GM19452 (cell line): ENCODE results near the gene LMBR1.
A peak's percentile ranks its signal among the peaks of the same experiment; 100 is the strongest.
"Not testable (repeated sequence)": the region's sequence is repeated elsewhere in the genome, so short reads cannot be mapped to it uniquely, and the experiment has no call there.

Experiments
- ATAC-seq: cut with Tn5 transposase; IDR thresholded peaks from one replicate; pipeline ENCODE4 v1.9.1; 2021; ENCODE audit not compliant: unreplicated experiment

LMBR1 gene

GRCh38 chr7:156892821-156893706 is at the start of gene LMBR1:
TSS of gene LMBR1 (minus strand) at chr7:156893183. CDS start at chr7:156892993, 190 bp downstream.
- ATAC-seq, result peak; percentile 75

GRCh38 chr7:156942708-156943090 is 49.7 kb upstream of the LMBR1 start:
- no peak for ATAC-seq

- no peak for ATAC-seq
These were observed 48.6 kb upstream of the LMBR1 start for GRCh38 chr7:156941393-156942182.

- no peak for ATAC-seq
These were observed 47.6 kb upstream of the LMBR1 start for GRCh38 chr7:156940421-156941122.

GRCh38 chr7:156936766-156937165 is 43.8 kb upstream of the LMBR1 start:
- ATAC-seq, result not testable (repeated sequence)

- ATAC-seq, result no peak
These were observed 42.3 kb upstream of the LMBR1 start for GRCh38 chr7:156935250-156935649.

- ATAC-seq, result no peak
These were observed 39.0 kb upstream of the LMBR1 start for GRCh38 chr7:156932006-156932405.

- ATAC-seq, result no peak
These were observed 37.0 kb upstream of the LMBR1 start for GRCh38 chr7:156929789-156930539.

GRCh38 chr7:156928406-156928747 is 35.4 kb upstream of the LMBR1 start:
- no peak for ATAC-seq

GRCh38 chr7:156927571-156928405 is 34.8 kb upstream of the LMBR1 start:
- ATAC-seq, result no peak

GRCh38 chr7:156925821-156926220 is 32.8 kb upstream of the LMBR1 start:
- ATAC-seq, result not testable (repeated sequence)

- not testable (repeated sequence) for ATAC-seq
These were observed 29.3 kb upstream of the LMBR1 start for GRCh38 chr7:156922304-156922703.

GRCh38 chr7:156920487-156921373 is 27.7 kb upstream of the LMBR1 start:
- ATAC-seq, result not testable (repeated sequence)

- ATAC-seq, result no peak
These were observed 27.1 kb upstream of the LMBR1 start for GRCh38 chr7:156920076-156920475.

- peak; percentile 38 for ATAC-seq
These were observed 26.2 kb upstream of the LMBR1 start for GRCh38 chr7:156919132-156919713.

- peak; percentile 47 for ATAC-seq
These were observed 25.7 kb upstream of the LMBR1 start for GRCh38 chr7:156918635-156919034.

- not testable (repeated sequence) for ATAC-seq
These were observed 16.7 kb upstream of the LMBR1 start for GRCh38 chr7:156909574-156910252.

GRCh38 chr7:156907656-156908055 is 14.7 kb upstream of the LMBR1 start:
- ATAC-seq, result no peak
